GM10266 (cell line): ENCODE data around the gene PHTF1.

Experiments
- DNase-seq: peaks from one replicate; pipeline ENCODE4 v3.0.0; 2012; ENCODE audit errors: extremely low spot score
- CTCF ChIP-seq: IDR thresholded peaks from 2 replicates; pipeline ENCODE4 v1.5.1; 2012; ENCODE audit warnings: mild to moderate bottlenecking, low read depth; ENCODE audit not compliant: control insufficient read depth, insufficient read depth; ENCODE audit errors: missing control alignments

PHTF1 gene

DNA sequence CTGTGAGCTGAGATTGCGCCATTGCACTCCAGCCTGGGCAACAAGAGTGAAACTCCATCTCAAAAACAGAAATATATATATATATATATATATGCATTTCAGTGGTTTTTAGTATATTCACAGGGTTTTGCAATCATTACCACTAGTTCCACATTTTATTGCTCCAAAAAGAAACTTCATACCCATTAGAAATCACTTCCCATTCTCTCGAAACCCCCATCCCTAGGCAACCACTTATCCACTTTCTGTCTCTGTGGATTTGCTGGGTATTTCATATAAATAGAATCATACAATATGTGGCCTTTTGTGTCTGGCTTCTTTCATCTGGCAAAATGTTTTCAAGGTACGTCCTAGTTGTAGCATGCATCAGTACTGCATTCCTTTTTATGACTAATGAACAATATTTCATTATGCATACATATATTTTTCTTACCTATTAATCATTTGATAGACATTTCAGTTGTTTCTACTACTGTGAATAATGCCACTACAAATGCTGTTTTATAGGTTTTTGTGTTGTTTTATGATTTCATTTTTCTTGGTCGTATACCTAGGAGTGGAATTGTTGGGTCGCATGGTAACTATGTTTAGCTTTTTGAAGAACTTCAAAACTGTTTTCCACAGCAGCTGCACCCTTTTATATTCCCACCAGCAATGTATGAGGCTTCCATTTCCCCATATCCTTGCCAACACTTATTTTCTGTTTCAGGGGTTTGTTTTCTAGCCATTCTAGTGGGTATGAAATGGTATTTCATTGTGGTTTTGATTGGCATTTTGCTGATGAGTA lies 95.9 kb downstream of the PHTF1 start:
- no peak for DNase-seq

DNA sequence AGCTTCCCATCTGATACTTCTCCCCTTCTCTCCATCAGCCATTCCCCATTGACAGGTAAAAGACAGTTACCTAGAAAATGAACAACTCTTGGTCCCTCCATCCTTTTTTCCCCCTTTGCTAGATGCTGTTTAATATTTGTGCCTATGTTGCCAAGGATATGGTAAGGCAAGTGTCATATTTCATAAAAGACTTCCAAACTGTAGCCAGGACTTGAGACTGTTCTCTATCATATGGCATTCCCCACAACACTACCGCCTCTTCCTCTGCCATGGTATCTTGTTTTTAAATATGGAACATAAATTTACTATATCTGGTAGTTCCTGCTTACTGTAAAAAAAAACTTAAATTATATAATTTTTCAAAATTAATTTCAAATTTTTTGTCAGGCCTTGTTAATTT lies 97.2 kb downstream of the PHTF1 start:
- no peak for TF ChIP-seq CTCF
- no peak for DNase-seq

More for the DNA sequence above, 95.9 kb downstream of the PHTF1 start:
- no peak for TF ChIP-seq CTCF

DNA sequence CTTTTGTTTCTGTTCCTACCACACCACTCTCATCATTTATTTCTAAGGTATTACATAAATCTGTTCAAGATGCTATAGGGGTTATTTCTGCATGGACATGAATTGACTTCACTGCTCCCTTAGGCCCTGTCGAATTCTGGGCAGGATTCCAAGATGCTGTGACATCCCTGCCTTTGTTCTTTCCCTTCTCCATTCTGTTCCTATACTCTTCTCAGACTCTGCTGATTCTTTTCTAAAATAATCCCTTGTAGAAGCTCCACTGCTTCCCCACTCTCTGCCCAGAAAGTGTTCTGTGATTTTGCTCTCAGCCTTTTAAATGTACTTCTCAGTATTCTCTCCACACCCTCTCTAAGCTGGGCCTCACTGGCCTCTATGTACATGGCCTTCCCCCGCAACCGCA lies 99.2 kb downstream of the PHTF1 start:
- TF ChIP-seq CTCF: no peak
- DNase-seq: no peak

DNA sequence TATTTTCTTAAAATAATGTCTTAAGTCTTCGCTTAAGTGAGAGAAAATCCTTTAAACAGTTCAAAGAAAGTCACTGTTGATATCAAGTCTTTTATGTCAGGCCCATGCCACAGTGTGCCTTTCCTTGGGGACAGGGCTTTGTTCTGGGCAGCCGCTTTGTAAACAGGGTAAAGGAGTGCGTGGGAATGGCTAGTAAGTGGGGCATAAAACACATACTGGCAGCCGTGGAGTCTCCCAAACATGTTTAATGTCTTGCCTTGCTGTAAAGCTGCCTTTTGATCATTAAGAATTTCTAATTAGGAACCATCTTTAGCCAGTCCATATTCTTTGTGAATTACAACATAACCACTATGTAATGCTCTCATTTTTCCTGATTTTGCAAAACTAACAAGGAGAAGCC lies 99.7 kb downstream of the PHTF1 start:
- no peak for TF ChIP-seq CTCF
- DNase-seq: no peak

DNA sequence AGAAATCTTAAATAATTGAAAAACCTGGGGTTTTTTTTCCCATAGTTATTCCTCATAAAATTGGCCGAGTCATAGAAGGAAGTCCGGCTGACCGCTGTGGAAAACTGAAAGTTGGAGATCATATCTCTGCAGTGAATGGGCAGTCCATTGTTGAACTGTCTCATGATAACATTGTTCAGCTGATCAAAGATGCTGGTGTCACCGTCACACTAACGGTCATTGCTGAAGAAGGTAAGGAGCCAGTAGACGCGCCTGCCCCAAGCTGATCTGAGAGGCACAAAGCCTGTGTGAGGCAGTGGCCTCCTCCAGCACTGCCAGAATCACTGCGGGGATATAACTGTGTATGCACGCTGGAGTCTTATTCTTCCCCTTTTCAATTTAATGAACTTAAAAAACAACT lies 100.3 kb downstream of the PHTF1 start:
- no peak for TF ChIP-seq CTCF
- DNase-seq: no peak

- TF ChIP-seq CTCF: no peak
- no peak for DNase-seq
These were observed 101.7 kb downstream of the PHTF1 start for GRCh38 chr1:113657556-113658063.

DNA sequence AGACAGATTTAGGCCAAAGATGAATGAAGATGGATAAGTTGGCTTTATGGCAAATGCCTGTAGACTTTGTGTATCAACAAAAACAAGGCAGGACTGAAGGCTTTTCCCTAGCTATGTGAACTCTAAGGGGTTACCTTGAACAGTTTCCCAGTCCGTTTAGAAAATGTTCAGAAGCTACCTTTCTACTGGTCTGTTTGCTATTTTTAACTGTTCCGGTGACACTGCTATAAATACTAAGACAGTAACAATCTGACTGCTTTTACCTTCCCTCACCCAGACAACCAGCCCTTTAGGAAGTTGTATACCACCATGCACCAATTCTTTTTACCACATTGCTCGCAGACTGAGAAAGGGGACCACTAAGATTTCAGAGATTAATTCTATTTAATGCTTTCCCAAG lies 102.2 kb downstream of the PHTF1 start:
- TF ChIP-seq CTCF: no peak
- no peak for DNase-seq
